ENCODE data around the gene DYNC1I1.

- TF ChIP-seq, protein P1, sequence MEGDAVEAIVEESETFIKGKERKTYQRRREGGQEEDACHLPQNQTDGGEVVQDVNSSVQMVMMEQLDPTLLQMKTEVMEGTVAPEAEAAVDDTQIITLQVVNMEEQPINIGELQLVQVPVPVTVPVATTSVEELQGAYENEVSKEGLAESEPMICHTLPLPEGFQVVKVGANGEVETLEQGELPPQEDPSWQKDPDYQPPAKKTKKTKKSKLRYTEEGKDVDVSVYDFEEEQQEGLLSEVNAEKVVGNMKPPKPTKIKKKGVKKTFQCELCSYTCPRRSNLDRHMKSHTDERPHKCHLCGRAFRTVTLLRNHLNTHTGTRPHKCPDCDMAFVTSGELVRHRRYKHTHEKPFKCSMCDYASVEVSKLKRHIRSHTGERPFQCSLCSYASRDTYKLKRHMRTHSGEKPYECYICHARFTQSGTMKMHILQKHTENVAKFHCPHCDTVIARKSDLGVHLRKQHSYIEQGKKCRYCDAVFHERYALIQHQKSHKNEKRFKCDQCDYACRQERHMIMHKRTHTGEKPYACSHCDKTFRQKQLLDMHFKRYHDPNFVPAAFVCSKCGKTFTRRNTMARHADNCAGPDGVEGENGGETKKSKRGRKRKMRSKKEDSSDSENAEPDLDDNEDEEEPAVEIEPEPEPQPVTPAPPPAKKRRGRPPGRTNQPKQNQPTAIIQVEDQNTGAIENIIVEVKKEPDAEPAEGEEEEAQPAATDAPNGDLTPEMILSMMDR (conservative IDR thresholded peaks at IDR 0.05): no peak
- no peak for TF ChIP-seq EZH2 (IDR thresholded peaks at IDR 0.05; ENCODE audit: low read depth)
Measured at GRCh38 chr7:95922191-95922590, 149.8 kb downstream of the DYNC1I1 start.
